ENCODE data around the gene GSS. TPM values are rescaled to one million over a fixed set of nuclear protein-coding genes. Genes with fewer than 3 reads are reported as not detected.
A peak's percentile ranks its signal among the peaks of the same experiment; 100 is the strongest.

Gene GSS
- polyA plus RNA-seq, 3 donors, result 30.4 to 52.9 (median 34.0) TPM

DNA sequence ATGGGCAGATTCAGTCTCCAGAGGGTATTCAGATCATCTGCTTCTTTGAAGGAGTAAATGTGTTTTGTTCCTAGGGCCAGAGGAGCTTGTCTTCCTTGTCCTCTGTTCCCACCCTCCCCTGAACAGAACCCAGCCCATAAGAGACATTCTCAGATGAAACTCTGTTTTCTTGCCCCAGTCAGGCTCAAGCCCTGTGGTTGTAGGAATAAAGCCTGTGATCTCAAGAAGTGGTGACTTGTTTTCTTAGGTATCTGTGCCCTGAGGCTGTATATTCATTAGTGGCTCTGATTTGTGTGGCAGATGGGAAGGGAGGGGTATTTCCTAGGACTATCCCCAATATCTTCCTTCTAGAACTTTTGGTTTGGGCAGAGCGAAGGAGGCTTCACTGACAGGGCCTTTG lies 27.9 kb downstream of the GSS start:
- H3K79me2 ChIP-seq (ENCODE audit: insufficient read depth, low read length), result no peaks in the 10 kb centered on the region
- H3K4me1 ChIP-seq (ENCODE audit: control insufficient read depth in 1 of 2, insufficient read depth in 2 of 2, low read length in 2 of 2), result no peaks in the 10 kb centered on the region
- WGBS (ENCODE audit: insufficient coverage), result 100% methylated on average over 1 of the region's 1 CpG
- Mint-ChIP-seq H3K36me3 (peaks cover 7 to 72% of the 10 kb centered on the region in 2 donors), H3K9me3 (no peaks in the 10 kb centered on the region), H3K27me3 (ENCODE audit: low read depth in 3 of 3) (peaks cover 0 to 1% (median 0%) of the 10 kb centered on the region in 3 donors), H3K4me3 (no peak overlapping the region), H3K4me1 (no peaks in the 10 kb centered on the region), H3K27ac (peak overlapping the region in 1 of 7 donors; percentile 29)
- no peaks in the 10 kb centered on the region for H4K20me1 ChIP-seq (ENCODE audit: insufficient read depth, low read length)
- peak overlapping the region in 1 of 2 donors; percentile 36 for H3K27ac ChIP-seq (ENCODE audit: low read depth in 1 of 2, low read length in 2 of 2)
- peaks cover 80 to 100% of the 10 kb centered on the region in 2 donors for H3K36me3 ChIP-seq (replicated peaks in 1 of 2; ENCODE audit: control insufficient read depth in 1 of 2, insufficient read depth in 2 of 2, low read length in 2 of 2)
- no peak overlapping the region for H3K4me3 ChIP-seq (replicated peaks in 1 of 3; ENCODE audit: low read depth in 2 of 3, low read length in 3 of 3)
- no peak overlapping the region for H3K9ac ChIP-seq (ENCODE audit: insufficient read depth, low read length, poor library complexity, severe bottlenecking)
- H2AFZ ChIP-seq (ENCODE audit: insufficient read depth, low read depth, low read length, poor library complexity, severe bottlenecking), result no peak overlapping the region
- no peaks in the 10 kb centered on the region for H3K27me3 ChIP-seq (ENCODE audit: control insufficient read depth in 2 of 2, insufficient read depth in 2 of 2, low read length in 2 of 2)
- no peak for DNase-seq
- intact Hi-C loops (cut with micrococcal nuclease), result no loop called here
- H3K4me2 ChIP-seq (replicated peaks; ENCODE audit: extremely low read depth, low read length, poor library complexity, severe bottlenecking), result no peak overlapping the region
- no peak for TF ChIP-seq CTCF (IDR thresholded peaks at IDR 0.05)
- H3K9me3 ChIP-seq (replicated peaks in 1 of 2; ENCODE audit: control insufficient read depth in 1 of 2, insufficient read depth in 1 of 2, low read length in 2 of 2), result no peaks in the 10 kb centered on the region

GRCh38 chr20:34926581-34926980 lies 29.0 kb downstream of the GSS start:
- H3K9me3 Mint-ChIP-seq, result no peaks in the 10 kb centered on the region
- no peaks in the 10 kb centered on the region for H3K4me1 Mint-ChIP-seq

More at GRCh38 chr20:34926581-34926980, 29.0 kb downstream of the GSS start:
- Histone ChIP-seq H3K27ac (ENCODE audit: low read depth in 1 of 2, low read length in 2 of 2) (peak overlapping the region in 1 of 2 donors; percentile 27), H2AFZ (ENCODE audit: insufficient read depth, low read depth, low read length, poor library complexity, severe bottlenecking) (no peak overlapping the region), H3K27me3 (ENCODE audit: control insufficient read depth in 2 of 2, insufficient read depth in 2 of 2, low read length in 2 of 2) (no peaks in the 10 kb centered on the region), H3K9me3 (replicated peaks in 1 of 2; ENCODE audit: control insufficient read depth in 1 of 2, insufficient read depth in 1 of 2, low read length in 2 of 2) (no peaks in the 10 kb centered on the region), H3K79me2 (ENCODE audit: insufficient read depth, low read length) (no peaks in the 10 kb centered on the region), H3K36me3 (replicated peaks in 1 of 2; ENCODE audit: control insufficient read depth in 1 of 2, insufficient read depth in 2 of 2, low read length in 2 of 2) (peaks cover 88 to 100% of the 10 kb centered on the region in 2 donors), H3K4me3 (replicated peaks in 1 of 3; ENCODE audit: low read depth in 2 of 3, low read length in 3 of 3) (no peak overlapping the region), H3K4me1 (ENCODE audit: control insufficient read depth in 1 of 2, insufficient read depth in 2 of 2, low read length in 2 of 2) (no peaks in the 10 kb centered on the region), H3K4me2 (replicated peaks; ENCODE audit: extremely low read depth, low read length, poor library complexity, severe bottlenecking) (no peak overlapping the region), H4K20me1 (ENCODE audit: insufficient read depth, low read length) (no peaks in the 10 kb centered on the region), H3K9ac (ENCODE audit: insufficient read depth, low read length, poor library complexity, severe bottlenecking) (no peak overlapping the region)
- no CpG with 5 or more reads among the region's 1 CpG for WGBS (ENCODE audit: insufficient coverage)
- H3K27ac Mint-ChIP-seq, result peak overlapping the region in 2 of 7 donors; percentile 7 to 43
- H3K27me3 Mint-ChIP-seq (ENCODE audit: low read depth in 3 of 3), result peaks cover 0 to 4% (median 0%) of the 10 kb centered on the region in 3 donors
- H3K36me3 Mint-ChIP-seq, result peaks cover 2 to 64% of the 10 kb centered on the region in 2 donors
- intact Hi-C loops (cut with micrococcal nuclease), result no loop called here
- no peak overlapping the region for H3K4me3 Mint-ChIP-seq
- no peak for TF ChIP-seq CTCF (IDR thresholded peaks at IDR 0.05)
- no peak for DNase-seq

Data from CD14-positive monocyte (primary cell).